HG03521 (cell line): ENCODE results near the gene RPIA.
A peak's percentile ranks its signal among the peaks of the same experiment; 100 is the strongest.
"Not testable (repeated sequence)": the region's sequence is repeated elsewhere in the genome, so short reads cannot be mapped to it uniquely, and the experiment has no call there.

ENCODE experiments used
- ATAC-seq: cut with Tn5 transposase; IDR thresholded peaks from one replicate; pipeline ENCODE4 v1.9.1; 2021; ENCODE audit warnings: mild to moderate bottlenecking, moderate library complexity; ENCODE audit not compliant: unreplicated experiment

The RPIA gene

DNA sequence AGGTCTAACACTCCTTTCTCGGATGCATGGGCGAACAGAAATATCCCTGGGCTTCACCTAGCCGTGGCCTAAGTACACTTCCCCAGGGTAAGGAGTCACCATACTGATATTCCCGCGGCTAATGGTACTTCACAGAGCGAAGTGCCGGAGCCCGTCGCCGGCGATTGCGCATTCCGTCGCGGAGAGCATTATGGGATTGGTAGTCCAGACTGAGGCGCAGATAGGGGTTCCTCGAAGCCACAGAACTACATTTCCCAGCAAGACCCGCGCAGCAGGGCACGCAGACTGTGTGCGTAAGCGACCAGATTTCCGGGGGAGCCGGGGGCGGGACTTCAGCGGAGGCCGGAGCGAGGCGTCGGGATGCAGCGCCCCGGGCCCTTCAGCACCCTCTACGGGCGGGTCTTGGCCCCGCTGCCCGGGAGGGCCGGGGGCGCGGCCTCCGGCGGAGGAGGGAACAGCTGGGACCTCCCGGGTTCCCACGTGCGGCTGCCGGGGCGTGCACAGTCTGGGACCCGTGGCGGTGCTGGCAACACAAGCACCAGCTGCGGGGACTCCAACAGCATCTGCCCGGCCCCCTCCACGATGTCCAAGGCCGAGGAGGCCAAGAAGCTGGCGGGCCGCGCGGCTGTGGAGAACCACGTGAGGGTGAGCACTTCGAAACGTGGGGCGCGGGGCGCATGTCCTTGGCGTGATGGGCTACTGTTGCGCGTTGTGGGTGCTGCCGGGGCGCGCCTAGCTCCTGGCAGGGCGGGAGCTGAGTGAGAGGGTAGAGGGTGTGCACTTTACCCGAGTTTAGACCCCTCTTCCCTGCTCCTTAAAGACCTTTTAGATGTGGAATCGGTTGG lies at the start of gene RPIA:
Gene RPIA, plus strand, starts transcription at position 335 of the 845 bp plus-strand sequence. Its CDS starts 26 bp downstream, at position 361.
- peak; percentile 97 for ATAC-seq

DNA sequence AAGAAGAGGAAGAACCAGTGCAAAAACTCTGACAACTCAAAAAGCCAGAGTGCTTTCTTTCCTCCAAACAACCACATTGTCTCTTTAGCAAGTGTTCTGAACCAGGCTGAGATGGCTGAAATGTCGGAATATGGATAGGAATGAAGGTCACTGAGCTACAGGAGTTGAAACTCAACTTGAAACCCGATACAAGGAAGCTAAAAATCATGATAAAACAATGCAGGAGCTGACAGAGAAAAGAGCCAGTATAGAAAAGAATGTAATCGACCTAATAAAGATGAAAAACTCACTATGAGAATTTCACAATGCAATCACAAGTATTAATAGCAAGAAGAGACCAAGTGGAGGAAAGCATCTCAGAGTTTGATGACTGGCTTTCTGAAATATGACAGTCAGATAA lies 49.2 kb upstream of the RPIA start:
- no peak for ATAC-seq

DNA sequence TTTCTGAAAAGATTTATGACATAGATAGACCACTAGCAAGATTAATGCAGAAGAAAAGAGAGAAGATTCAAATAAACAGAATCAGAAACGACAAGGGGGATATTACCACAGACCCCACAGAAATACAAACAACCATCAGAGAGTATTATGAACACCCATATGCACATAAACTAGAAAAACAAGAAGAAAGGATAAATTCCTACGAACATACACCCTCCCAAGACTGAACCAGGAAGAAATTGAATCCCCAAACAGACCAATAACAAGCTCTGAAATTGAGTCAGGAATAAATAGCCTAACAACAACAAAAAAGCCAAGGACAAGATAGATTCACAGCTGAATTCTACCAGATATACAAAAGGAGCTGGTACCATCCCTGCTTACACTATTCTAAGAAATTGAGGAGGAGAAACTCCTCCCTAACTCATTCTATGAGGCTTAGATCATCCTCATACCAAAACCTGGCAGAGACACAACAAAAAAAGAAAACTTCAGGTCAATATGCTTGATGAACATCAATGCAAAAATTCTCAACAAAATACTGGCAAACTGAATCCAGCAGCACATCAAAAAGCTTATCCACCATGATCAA lies 46.1 kb upstream of the RPIA start:
- not testable (repeated sequence) for ATAC-seq

DNA sequence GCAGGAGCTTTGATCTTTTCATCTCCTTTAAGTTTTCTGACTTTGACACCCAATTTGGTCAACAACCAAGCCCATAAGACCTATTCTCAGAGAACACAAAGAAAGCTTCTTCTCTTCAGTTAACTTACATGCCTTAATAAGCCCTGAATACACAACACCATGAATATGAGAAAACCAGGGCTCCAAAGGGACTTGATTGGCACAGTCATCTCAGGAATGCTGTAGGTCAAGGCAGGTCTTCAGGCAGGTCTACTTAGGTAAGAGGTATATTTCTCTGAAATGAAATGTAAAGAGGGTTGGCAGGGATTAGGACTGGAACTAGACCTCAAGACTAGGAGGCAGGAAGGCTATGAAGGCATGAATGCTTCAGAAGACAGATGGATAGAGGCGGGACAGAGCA lies 39.8 kb upstream of the RPIA start:
- ATAC-seq = no peak

DNA sequence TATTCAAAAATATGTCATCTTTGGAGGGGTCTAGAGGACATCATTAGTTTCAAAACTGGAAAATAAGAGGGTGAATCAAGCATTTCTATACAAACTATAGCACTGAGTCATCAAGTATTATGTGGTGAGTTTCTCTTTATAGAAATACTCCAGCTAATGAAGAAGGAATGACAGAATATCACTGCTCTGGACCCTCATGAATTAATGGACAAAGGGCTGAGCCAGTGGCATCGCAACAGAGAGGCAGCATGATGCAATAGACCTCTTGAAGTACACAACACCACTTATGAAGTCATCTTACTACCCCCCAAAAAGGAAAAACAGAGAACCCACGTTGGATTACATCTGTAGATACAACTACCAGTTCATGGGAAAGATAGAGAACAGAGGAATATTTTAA lies 36.8 kb upstream of the RPIA start:
- no peak for ATAC-seq

DNA sequence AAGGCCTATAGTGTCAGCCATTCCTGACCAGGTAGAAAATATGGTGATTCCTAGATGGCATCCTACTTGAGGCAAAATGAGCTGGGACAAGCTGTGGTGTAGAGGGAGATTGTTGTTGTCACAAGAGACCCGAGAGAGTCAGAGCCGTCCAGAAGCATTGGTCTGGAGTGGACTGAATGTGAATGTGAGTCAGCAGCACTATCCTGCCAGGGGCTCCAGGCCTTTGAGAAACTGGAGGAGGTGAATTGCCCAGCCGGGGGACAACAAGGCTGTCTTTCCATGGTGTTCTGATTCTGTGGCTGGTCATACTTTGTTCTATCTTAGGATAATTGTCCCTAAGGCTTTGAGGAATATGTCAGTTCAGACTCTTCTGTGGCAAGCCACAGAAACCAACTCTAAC lies 34.8 kb upstream of the RPIA start:
- ATAC-seq = no peak

DNA sequence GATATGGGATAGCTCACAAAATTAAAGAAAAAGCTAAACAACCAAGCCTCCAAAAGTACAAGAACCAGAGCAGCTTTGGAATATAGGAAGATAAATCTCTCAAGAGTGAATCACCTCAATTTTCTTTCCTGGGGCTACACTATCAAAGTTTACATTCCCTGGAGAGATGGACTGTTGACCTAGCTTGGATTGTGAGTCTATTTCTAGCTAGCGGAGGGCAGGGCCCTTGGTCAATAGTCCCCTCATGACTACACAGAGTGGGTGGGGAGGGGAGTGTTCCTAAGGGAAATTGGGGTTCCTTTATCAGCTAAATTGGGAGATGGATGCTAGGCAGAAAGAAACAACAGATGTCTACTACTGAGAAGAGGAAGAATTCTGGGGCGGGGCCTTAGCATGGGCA lies 34.3 kb upstream of the RPIA start:
- no peak for ATAC-seq

DNA sequence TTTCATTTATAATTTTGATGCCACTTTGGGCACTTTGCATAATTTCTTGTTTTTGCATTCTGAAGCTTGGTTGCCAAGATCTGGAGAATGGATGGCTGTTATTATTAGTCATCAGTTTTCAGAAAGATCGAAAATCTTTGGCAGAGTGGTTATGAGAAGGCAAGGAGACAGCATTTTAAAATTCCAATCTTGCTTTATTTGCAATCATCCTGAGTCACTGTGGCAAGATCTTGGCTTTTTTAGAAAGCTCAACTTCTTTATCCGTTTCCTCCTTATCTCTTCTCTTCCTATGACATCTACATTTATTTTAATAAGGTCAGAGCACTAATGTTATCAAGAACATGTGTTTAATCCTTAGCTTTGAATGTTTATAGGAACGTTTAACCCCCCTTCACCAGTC lies 33.1 kb upstream of the RPIA start:
- ATAC-seq = no peak

DNA sequence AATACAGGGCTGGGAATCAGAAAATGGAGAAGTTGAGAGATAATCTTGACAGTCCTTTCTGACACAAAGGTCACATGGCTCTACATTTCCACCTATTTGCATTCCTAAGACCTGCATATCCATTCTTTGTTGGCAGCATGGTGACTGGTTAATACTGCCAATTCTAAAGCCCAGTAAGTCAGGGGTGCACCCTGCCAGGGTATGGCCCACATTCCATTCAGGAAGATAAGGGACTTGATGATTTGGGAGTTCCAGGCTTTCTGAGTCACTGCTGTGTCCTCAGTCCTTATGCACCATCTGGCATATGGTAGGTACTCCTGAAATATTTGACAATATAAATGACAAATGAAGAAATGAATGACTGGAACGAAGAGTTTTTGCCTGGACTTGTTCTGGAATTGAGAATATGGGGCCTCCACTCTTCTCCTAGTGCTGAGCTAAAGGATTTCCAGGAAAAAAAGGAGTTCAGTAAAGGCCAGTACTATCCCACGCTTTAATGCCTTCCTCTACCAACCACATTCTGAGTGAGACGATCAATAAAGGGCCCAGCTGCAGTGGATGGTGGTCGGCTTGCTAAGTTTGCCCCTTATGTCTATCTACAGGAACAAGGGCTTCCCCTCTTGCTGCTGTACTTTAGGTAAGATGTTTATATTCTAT lies 32.5 kb upstream of the RPIA start:
- no peak for ATAC-seq

DNA sequence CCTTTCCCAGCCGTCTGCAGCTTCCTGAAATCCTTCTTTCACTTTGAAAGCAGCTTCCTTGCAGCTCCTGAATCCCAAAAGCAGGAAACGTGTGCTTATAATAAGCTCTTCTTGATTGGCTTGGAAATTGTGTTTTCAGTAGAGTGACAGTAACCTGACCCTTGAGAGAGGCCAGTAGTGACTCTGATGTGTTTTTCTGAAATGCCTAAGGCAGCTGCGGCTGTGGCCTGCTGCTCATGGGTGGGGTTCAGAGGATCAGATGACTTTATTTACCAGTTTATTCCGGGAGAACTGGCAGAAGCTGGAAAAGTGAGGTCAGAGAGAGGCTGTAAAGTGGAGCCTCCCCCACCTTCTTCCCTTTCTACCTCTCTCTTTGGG lies 31.9 kb upstream of the RPIA start:
- no peak for ATAC-seq

DNA sequence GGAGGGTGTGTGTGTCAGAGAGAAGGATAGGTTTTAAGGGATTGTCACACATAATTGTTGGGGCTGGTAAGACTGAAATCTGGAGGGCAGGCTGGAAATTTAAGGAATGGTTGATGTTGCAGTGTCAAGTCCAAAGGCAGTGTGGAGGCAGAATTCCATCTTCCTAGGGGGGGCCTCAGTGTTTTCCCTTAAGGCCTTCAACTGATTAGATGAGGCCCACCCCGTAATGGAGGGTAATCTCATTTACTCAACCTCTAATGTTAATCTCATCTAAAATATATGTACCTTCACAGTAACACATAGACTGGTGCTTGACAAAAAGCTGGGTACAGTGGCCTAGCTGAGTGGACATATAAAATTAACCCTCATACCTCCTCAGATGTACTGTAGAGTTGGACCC lies 30.9 kb upstream of the RPIA start:
- ATAC-seq = no peak

DNA sequence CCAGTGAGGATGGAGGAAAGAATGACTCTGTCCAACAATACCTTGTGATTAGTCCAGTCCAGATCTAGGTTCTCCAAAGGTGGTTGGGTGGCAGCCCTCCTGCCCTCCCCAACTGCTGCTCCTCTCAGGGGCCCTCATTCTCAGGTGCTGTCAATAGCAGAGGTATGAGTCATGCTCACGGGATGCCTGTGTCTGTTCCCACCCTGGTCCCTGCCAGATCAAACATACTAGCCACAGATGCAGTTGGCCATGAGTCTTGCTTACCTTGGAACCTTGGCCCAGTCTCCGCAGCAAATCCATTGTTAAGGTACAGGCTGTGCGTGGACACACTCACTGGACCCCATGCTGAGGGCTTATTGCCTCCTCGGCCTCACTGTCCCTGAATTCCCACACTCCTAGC lies 24.9 kb upstream of the RPIA start:
- no peak for ATAC-seq

DNA sequence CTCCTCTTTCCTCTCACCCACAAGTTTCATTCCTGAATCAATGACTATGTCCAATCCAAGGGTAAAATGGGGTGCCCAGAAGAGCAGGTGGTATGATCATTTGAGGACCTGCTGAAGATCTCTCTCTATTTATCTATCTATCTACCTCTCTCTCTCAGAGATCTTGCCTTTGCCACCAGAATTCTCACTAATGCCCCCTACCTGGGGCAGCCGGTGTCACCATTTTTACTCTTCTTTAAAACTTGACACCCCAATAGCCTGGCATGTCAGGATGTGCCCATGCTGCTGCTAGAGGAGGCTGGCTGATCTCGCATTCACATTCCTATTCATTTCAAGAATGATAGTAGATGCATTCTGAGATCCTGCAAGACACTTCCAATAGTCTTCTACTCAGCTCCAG lies 24.3 kb upstream of the RPIA start:
- ATAC-seq = no peak

DNA sequence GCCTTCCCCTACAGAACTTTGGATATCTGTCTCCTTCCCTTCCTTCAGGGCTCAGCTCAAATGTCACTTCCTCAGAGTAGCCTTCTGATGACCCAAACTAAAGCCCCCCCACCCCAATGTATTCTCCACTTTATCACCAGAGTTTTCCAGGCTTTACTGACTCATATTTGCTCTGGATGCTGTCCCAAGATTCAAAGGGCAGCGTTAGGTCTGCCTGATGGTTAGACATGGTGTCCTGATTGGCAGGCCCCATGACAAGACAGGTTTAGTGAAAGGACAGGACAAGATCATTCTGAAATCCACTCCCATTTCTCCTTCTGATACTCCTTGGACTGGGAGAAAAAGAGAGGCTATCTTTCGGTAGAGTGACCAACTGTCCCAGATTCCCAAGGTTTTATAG lies 22.6 kb upstream of the RPIA start:
- ATAC-seq = no peak

DNA sequence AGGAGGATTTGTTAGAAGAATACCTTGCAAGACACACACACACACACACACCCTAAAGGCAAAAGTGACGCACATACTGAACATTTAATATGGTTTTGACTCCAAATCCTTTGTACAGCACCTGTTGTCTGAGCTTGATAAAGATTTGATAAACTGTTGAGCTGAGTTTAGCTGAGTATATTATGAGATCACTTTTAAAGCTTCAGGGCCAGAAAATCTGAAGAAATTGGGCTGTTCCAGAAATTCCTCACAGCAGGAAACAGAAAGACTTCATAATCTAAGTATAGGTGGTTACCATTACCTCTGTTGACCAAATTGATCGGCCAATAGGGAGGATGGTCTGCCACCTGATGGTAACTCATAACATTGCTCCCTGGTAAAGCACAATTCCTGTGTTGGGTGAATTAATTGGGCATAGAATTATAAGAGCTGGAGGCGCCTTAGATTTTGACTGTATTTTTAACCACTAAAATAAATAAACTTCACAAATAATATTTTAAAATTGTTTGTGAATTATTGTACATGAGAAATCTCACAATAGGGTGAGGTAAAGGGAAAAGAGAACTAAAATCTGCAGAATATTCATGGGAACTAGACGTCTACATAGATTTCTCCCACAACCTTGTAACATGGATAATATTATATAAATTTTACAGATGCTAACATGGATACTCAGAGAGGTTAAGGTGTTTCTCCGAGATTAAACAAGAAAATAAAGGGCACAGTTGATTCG lies 21.8 kb upstream of the RPIA start:
- no peak for ATAC-seq

DNA sequence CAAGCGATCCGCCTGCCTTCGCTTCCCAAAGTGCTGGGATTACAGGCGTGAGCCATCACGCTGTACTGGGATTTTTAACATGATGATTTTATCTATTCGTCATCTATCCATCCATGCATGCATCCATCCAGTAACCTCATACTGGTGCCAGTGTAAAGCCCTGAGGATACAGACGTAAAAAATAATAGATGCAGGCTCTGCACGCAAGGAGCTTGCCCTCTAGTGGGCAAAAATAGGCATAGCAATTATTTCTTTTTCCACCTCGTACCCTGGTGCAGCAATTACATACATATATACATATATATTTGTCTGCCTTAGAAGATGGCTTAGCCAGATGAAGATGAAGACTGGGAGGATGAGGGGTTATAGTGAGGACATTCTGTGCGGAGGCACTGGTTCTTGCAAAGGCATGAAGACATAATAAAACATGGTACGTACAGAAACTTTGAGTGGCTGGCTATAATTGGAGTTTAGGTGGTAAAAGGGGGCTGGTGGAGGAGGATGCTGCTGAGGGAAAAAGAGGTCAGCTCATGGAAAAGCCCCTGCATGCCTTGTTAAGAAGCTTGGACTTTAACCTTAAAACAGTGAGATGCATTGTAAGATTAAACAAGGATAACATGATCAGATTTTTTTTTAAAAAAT lies 19.6 kb upstream of the RPIA start:
- ATAC-seq = peak; percentile 55

DNA sequence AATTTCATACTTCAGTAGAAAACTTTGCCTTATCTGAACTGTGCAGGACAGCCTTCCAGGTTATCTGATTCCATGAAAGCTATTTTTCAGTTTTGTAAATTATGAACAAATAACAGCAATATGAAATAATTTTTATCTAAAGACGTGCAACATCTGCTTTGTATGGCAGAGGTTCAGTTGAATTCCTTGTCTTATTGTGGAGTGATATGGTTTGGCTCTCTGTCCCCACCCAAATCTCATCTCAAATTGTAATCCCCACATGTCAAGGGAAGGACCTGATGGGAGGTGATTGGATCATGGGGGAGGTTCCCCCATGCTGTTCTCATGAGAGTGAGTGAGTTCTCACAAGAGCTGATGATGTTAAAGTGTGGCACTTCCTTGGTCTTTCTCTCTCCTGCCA lies 18.1 kb upstream of the RPIA start:
- no peak for ATAC-seq

DNA sequence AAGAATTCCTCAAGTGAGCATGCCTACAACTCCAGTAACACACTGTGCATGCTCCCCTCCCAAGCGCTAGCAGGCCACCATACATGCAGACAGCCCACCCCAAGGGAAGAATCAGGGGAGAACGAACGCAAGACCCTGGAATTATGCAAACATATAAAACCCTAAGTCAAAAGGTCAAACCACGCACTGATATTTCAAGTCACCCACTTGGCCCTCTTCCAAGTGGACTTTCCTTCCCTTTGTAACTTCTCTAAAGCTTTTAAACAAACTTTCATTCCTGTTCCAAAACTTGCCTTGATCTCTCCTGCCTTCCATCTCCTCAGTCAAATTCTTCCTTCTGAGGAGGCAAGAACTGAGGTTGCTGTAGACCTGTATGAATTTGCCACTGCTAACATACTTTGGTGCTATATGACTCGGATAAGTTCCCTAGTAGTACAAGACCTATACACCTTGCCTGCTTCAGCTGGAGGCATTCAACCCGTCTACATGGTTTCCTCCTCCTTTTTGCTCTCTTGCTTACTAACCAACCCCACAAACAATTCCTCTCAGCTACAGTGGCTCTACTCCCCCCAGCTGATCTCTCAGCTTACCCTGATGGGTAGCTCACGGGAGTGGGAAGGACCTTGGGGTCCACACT lies 11.1 kb upstream of the RPIA start:
- no peak for ATAC-seq

DNA sequence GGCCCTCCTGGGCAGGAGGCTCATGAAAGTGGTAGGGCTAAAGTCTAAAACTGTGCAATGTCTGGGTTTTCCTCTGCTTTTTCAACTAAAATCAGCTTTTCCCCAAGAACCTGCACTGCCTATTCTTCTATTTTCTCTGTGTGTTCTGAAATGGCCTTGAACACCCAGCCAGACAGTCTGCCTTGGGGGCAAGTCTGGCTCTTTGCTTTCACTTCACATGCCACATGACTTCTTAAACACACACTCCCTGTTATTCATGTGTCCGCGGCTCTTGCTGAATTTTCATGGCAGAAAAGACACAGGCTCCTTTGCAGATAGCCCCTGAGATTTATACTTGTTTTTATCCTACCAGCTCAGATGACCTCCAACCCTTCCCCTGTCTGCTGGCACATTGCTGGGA lies 10.6 kb upstream of the RPIA start:
- no peak for ATAC-seq

DNA sequence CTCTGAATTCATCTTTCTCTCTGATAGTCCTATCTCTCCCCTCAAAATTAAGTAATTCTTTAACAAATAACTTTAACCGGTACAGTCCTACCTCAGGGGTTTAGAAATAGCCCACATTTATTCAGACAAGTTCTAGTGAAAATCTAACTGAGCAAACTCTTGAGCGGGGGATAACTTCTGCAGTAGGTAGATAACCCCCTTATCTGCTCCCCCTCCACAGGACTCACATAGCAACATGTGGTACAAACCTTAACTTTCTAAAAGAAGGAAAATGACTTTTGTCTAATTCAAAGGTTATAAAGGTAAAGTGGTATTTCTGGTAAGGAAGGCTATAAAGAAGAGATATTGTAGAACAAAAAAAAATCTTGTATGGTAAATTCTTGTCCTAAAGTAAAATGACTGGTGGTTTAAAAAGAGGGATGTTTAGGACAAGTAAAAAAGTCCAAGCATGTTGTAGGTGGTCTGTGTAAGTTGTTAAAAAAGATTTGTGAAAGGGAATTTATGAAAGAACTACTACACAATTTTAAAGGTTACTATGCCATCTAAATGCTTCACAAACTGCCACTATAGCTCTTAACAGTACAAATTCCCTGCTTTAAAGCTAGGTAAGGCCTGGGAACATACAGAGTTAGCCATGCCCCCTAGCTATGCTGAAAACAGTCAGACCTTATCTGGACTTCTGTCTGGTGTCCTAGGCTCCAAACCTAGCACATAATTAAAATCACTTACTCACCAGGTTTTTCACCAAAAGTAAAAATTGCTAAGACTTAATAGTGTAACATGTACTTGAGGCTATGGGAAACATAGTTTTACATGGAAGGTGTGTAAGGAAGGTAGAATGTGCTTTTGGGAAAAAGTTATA lies 8.1 kb upstream of the RPIA start:
- ATAC-seq = no peak
